H9 (cell line): ENCODE data around the gene KLHL21. TPM values are rescaled to one million over a fixed set of nuclear protein-coding genes. Genes with fewer than 3 reads are reported as not detected.

ENCODE experiments used
- DNase-seq: peaks from one replicate; pipeline ENCODE4 v3.0.0-alpha.2; 2017
- H2AFZ ChIP-seq: one replicate; pipeline ENCODE4 v1.6.1; 2013; ENCODE audit warnings: mild to moderate bottlenecking, low read length, control low read depth, moderate library complexity
- H2AK5ac ChIP-seq: 2 replicates; pipeline ENCODE4 v1.6.1; 2013; ENCODE audit warnings: low read length, control low read depth, mixed read lengths; ENCODE audit not compliant: insufficient read length
- H2BK120ac ChIP-seq: one replicate; pipeline ENCODE4 v1.6.1; 2013; ENCODE audit warnings: low read depth, mild to moderate bottlenecking, low read length, control low read depth, inconsistent platforms; ENCODE audit not compliant: poor library complexity, severe bottlenecking
- H2BK12ac ChIP-seq: 2 replicates; pipeline ENCODE4 v1.6.1; 2013; ENCODE audit warnings: low read length, control low read depth, mixed read lengths, low read depth; ENCODE audit not compliant: insufficient read length
- H2BK15ac ChIP-seq: 2 replicates; pipeline ENCODE4 v1.6.1; 2013; ENCODE audit warnings: low read depth, low read length, control low read depth
- H2BK20ac ChIP-seq: one replicate; pipeline ENCODE4 v1.6.1; 2013; ENCODE audit warnings: low read depth, mild to moderate bottlenecking, low read length, control low read depth, inconsistent platforms; ENCODE audit not compliant: poor library complexity, severe bottlenecking
- H2BK5ac ChIP-seq: 2 replicates; pipeline ENCODE4 v1.6.1; 2013; ENCODE audit warnings: low read length, control low read depth, mixed read lengths; ENCODE audit not compliant: insufficient read length
- H3K14ac ChIP-seq: 2 replicates; pipeline ENCODE4 v1.6.1; 2013; ENCODE audit warnings: low read length, control low read depth; ENCODE audit not compliant: insufficient read depth
- H3K18ac ChIP-seq: 2 replicates; pipeline ENCODE4 v1.6.1; 2013; ENCODE audit warnings: low read depth, mild to moderate bottlenecking, mixed read lengths, low read length, control low read depth; ENCODE audit not compliant: insufficient read length
- H3K23ac ChIP-seq: 2 replicates; pipeline ENCODE4 v1.6.1; 2013; ENCODE audit warnings: low read length, control low read depth, mixed read lengths, low read depth; ENCODE audit not compliant: insufficient read length
- H3K23me2 ChIP-seq: 2 replicates; pipeline ENCODE4 v1.6.1; 2013; ENCODE audit warnings: low read depth, mild to moderate bottlenecking, mixed read lengths, low read length, control low read depth; ENCODE audit not compliant: insufficient read length, poor library complexity, severe bottlenecking
- H3K27ac ChIP-seq: 2 replicates; pipeline ENCODE4 v1.5.1; 2013; ENCODE audit warnings: low read length, control low read depth, mixed read lengths, low read depth; ENCODE audit not compliant: insufficient read length
- H3K27me3 ChIP-seq: 2 replicates; pipeline ENCODE4 v1.6.1; 2013; ENCODE audit warnings: low read length, control low read depth, inconsistent platforms; ENCODE audit not compliant: insufficient read depth
- H3K4ac ChIP-seq: 2 replicates; pipeline ENCODE4 v1.6.1; 2013; ENCODE audit warnings: low read depth, mild to moderate bottlenecking, control low read depth, inconsistent platforms, low read length, moderate library complexity
- H3K4me1 ChIP-seq: 2 replicates; pipeline ENCODE4 v1.6.1; 2013; ENCODE audit warnings: low read length, control low read depth, inconsistent platforms; ENCODE audit not compliant: insufficient read depth
- H3K4me2 ChIP-seq: 2 replicates; pipeline ENCODE4 v1.6.1; 2013; ENCODE audit warnings: low read length, control low read depth, mixed read lengths; ENCODE audit not compliant: insufficient read length, insufficient read depth
- H3K56ac ChIP-seq: 2 replicates; pipeline ENCODE4 v1.6.1; 2013; ENCODE audit warnings: low read depth, mild to moderate bottlenecking, mixed read lengths, low read length, control low read depth; ENCODE audit not compliant: insufficient read length
- H3K79me1 ChIP-seq: 2 replicates; pipeline ENCODE4 v1.6.1; 2013; ENCODE audit warnings: low read depth, mild to moderate bottlenecking, moderate library complexity, low read length, control low read depth, inconsistent platforms; ENCODE audit not compliant: insufficient read depth, poor library complexity, severe bottlenecking
- H3K79me2 ChIP-seq: 2 replicates; pipeline ENCODE4 v1.6.1; 2013; ENCODE audit warnings: low read length, control low read depth, inconsistent platforms; ENCODE audit not compliant: insufficient read depth
- H3K9ac ChIP-seq: 2 replicates; pipeline ENCODE4 v1.6.1; 2013; ENCODE audit warnings: low read length, control low read depth, mixed read lengths; ENCODE audit not compliant: insufficient read length; ENCODE audit errors: extremely low read depth
- H3K9me3 ChIP-seq: one replicate; pipeline ENCODE4 v1.6.1; 2013; ENCODE audit warnings: low read depth, low read length, inconsistent platforms; ENCODE audit not compliant: control insufficient read depth
- H3T11ph ChIP-seq: one replicate; pipeline ENCODE4 v1.6.1; 2013; ENCODE audit warnings: mild to moderate bottlenecking, low read length, control low read depth, inconsistent platforms
- H4K20me1 ChIP-seq: one replicate; pipeline ENCODE4 v1.6.1; 2013; ENCODE audit not compliant: control insufficient read depth, insufficient read length, insufficient read depth
- H4K5ac ChIP-seq: 2 replicates; pipeline ENCODE4 v1.6.1; 2013; ENCODE audit warnings: low read depth, mild to moderate bottlenecking, mixed read lengths, low read length, control low read depth; ENCODE audit not compliant: insufficient read length
- H4K8ac ChIP-seq: replicated peaks from 2 replicates; pipeline ENCODE4 v1.6.1; 2013; ENCODE audit warnings: low read length, control low read depth, mixed read lengths, low read depth; ENCODE audit not compliant: insufficient read length
- H4K91ac ChIP-seq: 2 replicates; pipeline ENCODE4 v1.6.1; 2013; ENCODE audit warnings: low read depth, mild to moderate bottlenecking, moderate library complexity, mixed read lengths, low read length, control low read depth; ENCODE audit not compliant: insufficient read length
- H3K27ac Mint-ChIP-seq, 3 experiments: 2 replicates in 2 of 3; 3 replicates in 1 of 3; pipeline ENCODE4 v1.8.0; 2020 to 2021; ENCODE audit warnings: mixed read lengths in 3 of 3, mild to moderate bottlenecking in 1 of 3, moderate library complexity in 1 of 3
- H3K27me3 Mint-ChIP-seq: 2 replicates; pipeline ENCODE4 v1.8.0; 2021; ENCODE audit warnings: low read depth, mild to moderate bottlenecking, moderate library complexity, mixed read lengths
- H3K36me3 Mint-ChIP-seq, 3 experiments: 2 replicates in 2 of 3; 3 replicates in 1 of 3; pipeline ENCODE4 v1.8.0; 2020 to 2021; ENCODE audit warnings: low read depth in 3 of 3, mixed read lengths in 3 of 3; ENCODE audit not compliant: insufficient read depth in 1 of 3
- H3K4me1 Mint-ChIP-seq, 2 experiments: 2 replicates each; pipeline ENCODE4 v1.8.0; 2020; ENCODE audit warnings: mixed read lengths in 2 of 2
- H3K4me3 Mint-ChIP-seq, 2 experiments: 2 replicates in 1 of 2; 3 replicates in 1 of 2; pipeline ENCODE4 v1.8.0; 2020 to 2021; ENCODE audit warnings: mild to moderate bottlenecking in 2 of 2, mixed read lengths in 2 of 2, moderate library complexity in 1 of 2
- H3K9me3 Mint-ChIP-seq, 2 experiments: 2 replicates in 1 of 2; 3 replicates in 1 of 2; pipeline ENCODE4 v1.8.0; 2020; ENCODE audit warnings: mild to moderate bottlenecking in 2 of 2, mixed read lengths in 2 of 2, moderate library complexity in 1 of 2
- CTCF ChIP-seq: fragments of 200-600 bp; sonication (generic); conservative IDR thresholded peaks from 3 replicates; pipeline ENCODE4 v1.8.0; 2021; ENCODE audit warnings: antibody characterized with exemption, mild to moderate bottlenecking
- WGBS: extraction: QIAGEN DNeasy Blood & Tissue Kit; methylation state at CpG from one replicate; pipeline ENCODE4 v1.1.7; 2013; ENCODE audit warnings: missing lambda C conversion rate, low lambda C conversion rate, mixed read lengths; ENCODE audit not compliant: insufficient read length; ENCODE audit errors: extremely low coverage; 5-methylcytosine and 5-hydroxymethylcytosine counted together
- total RNA-seq: library from RNA; stranded (reverse); gene quantifications from 2 replicates; pipeline ENCODE4 v1.2.1, GENCODE V29; 2021

KLHL21 gene
- total RNA-seq, 1 experiment from 2014 or later: 31.9 TPM

GRCh38 chr1:6622396-6623152, 19.9 kb upstream of the KLHL21 start:
- H2AFZ ChIP-seq: no peak overlapping the region
- WGBS: no CpG with 5 or more reads among the region's 10 CpGs
- H3K56ac ChIP-seq: no peak overlapping the region
- no peak overlapping the region for H3T11ph ChIP-seq
- no peak overlapping the region for H3K23ac ChIP-seq
- no peak overlapping the region for H3K4ac ChIP-seq
- no peak overlapping the region for H4K8ac ChIP-seq
- no peak for DNase-seq
- no peak overlapping the region for H3K27ac ChIP-seq
- H4K5ac ChIP-seq: no peak overlapping the region
- peaks cover 7% of the 10 kb centered on the region; the same call in 1 of the 2 replicates for H3K79me2 ChIP-seq
- H2AK5ac ChIP-seq: no peak overlapping the region
- no peaks in the 10 kb centered on the region for H3K4me1 ChIP-seq
- peaks cover 2% of the 10 kb centered on the region for H4K20me1 ChIP-seq
- no peak overlapping the region for H4K91ac ChIP-seq
- H3K18ac ChIP-seq: no peak overlapping the region
- H3K27me3 ChIP-seq: no peaks in the 10 kb centered on the region
- Mint-ChIP-seq H3K4me3 (no peak overlapping the region), H3K27me3 (no peaks in the 10 kb centered on the region), H3K9me3 (no peaks in the 10 kb centered on the region), H3K4me1 (peaks cover 12 to 23% of the 10 kb centered on the region in 2 experiments), H3K27ac (peak overlapping the region; percentile 44 to 75 (median 65); a peak in 4 of 7 replicates), H3K36me3 (peaks cover 32 to 79% (median 72%) of the 10 kb centered on the region in 3 experiments)
- no peak overlapping the region for H2BK12ac ChIP-seq
- H2BK120ac ChIP-seq: no peak overlapping the region
- H3K9ac ChIP-seq: no peak overlapping the region
- TF ChIP-seq CTCF: no peak
- no peak overlapping the region for H2BK15ac ChIP-seq
- H3K79me1 ChIP-seq: peaks cover 11% of the 10 kb centered on the region
- no peaks in the 10 kb centered on the region for H3K9me3 ChIP-seq
- no peak overlapping the region for H3K4me2 ChIP-seq
- H2BK20ac ChIP-seq: no peak overlapping the region
- no peak overlapping the region for H2BK5ac ChIP-seq
- H3K23me2 ChIP-seq: peaks cover 5% of the 10 kb centered on the region
- H3K14ac ChIP-seq: no peak overlapping the region
